CD4-positive, alpha-beta T cell (primary cell): ENCODE measurements around the gene RNF167. TPM values are rescaled to one million over a fixed set of nuclear protein-coding genes. Genes with fewer than 3 reads are reported as not detected.

Source experiments
- ATAC-seq: fragments of 200-7000 bp; cut with Tn5 transposase; one replicate; pipeline ENCODE4 v1.10.0; 2022; ENCODE audit warnings: mild to moderate bottlenecking; ENCODE audit not compliant: poor library complexity
- CTCF ChIA-PET: fragments of 350-600 bp; sonication (Branson Sonifier 250); formaldehyde crosslinking; loops from one replicate; lab custom pipeline; 2021; ENCODE audit warnings: antibody characterized with exemption, inconsistent platforms; lab: Charles Lee
- POLR2A ChIA-PET: fragments of 350-600 bp; sonication (Branson Sonifier 250); formaldehyde crosslinking; loops from one replicate; lab custom pipeline; 2021; ENCODE audit warnings: antibody characterized with exemption, inconsistent platforms; lab: Charles Lee
- DNase-seq, 14 experiments: peaks; one replicate each; pipeline ENCODE4 v3.0.0-alpha.2; 2013 to 2020; ENCODE audit warnings: mixed read lengths in 2 of 14
- H3K27ac ChIP-seq, 2 donors: one replicate each; pipeline versions ENCODE4 v1.5.1 to v1.7.0; 2013; ENCODE audit warnings: low read length in 2 of 2, low read depth in 1 of 2, mild to moderate bottlenecking in 1 of 2
- H3K27me3 ChIP-seq, 2 experiments: 1 replicate in 1 of 2; 2 replicates in 1 of 2; pipeline versions ENCODE4 v1.6.1 to v1.7.0; 2013; ENCODE audit warnings: low read length in 2 of 2, control low read depth in 1 of 2, mild to moderate bottlenecking in 1 of 2, moderate library complexity in 1 of 2; ENCODE audit not compliant: insufficient read depth in 2 of 2, control insufficient read depth in 1 of 2
- H3K36me3 ChIP-seq: one replicate; pipeline ENCODE4 v1.6.1; 2013; ENCODE audit warnings: low read length, control low read depth; ENCODE audit not compliant: insufficient read depth
- H3K4me1 ChIP-seq: one replicate; pipeline ENCODE4 v1.6.1; 2013; ENCODE audit warnings: low read length, control low read depth; ENCODE audit not compliant: insufficient read depth
- H3K4me3 ChIP-seq: one replicate; pipeline ENCODE4 v1.5.1; 2013; ENCODE audit warnings: mild to moderate bottlenecking, low read length, moderate library complexity
- H3K9me3 ChIP-seq, 2 experiments: 1 replicate in 1 of 2; 2 replicates in 1 of 2; pipeline versions ENCODE4 v1.6.1 to v1.7.0; 2013; ENCODE audit warnings: low read length in 2 of 2, mild to moderate bottlenecking in 2 of 2, control low read depth in 1 of 2, moderate library complexity in 1 of 2; ENCODE audit not compliant: control insufficient read depth in 1 of 2, insufficient read depth in 1 of 2
- H3K27ac Mint-ChIP-seq: one replicate; pipeline ENCODE4 v1.8.0; 2020; ENCODE audit warnings: mixed read lengths
- H3K27me3 Mint-ChIP-seq: one replicate; pipeline ENCODE4 v1.8.0; 2021; ENCODE audit warnings: mixed read lengths
- H3K36me3 Mint-ChIP-seq: one replicate; pipeline ENCODE4 v1.8.0; 2021; ENCODE audit warnings: low read depth, mixed read lengths
- H3K4me1 Mint-ChIP-seq: one replicate; pipeline ENCODE4 v1.8.0; 2021; ENCODE audit warnings: low read depth, mixed read lengths
- H3K4me3 Mint-ChIP-seq: one replicate; pipeline ENCODE4 v1.8.0; 2020; ENCODE audit warnings: mild to moderate bottlenecking, mixed read lengths
- H3K9me3 Mint-ChIP-seq: one replicate; pipeline ENCODE4 v1.8.0; 2020; ENCODE audit warnings: mixed read lengths
- CTCF ChIP-seq: fragments of 200-600 bp; IDR thresholded peaks from one replicate; pipeline ENCODE4 v1.8.0; 2022; ENCODE audit warnings: antibody characterized with exemption, mild to moderate bottlenecking
- intact Hi-C, 2 experiments: fragments of 100-400 bp; cut with DNase I in 1 of 2; cut with micrococcal nuclease in 1 of 2; formaldehyde crosslinking; loops; one replicate each; pipeline versions ENCODE4 v1.15.1 to v1.9.0; 2023 to 2025; cut with DNase I, micrococcal nuclease
- total RNA-seq, 174 experiments: library from RNA in 2 of 174; stranded (reverse) in 2 of 174; gene quantifications; one replicate each; pipeline ENCODE4 v1.2.3 and lab custom pipeline; 2021 to 2026

The RNF167 gene
- total RNA-seq, 2 experiments from 2014 or later = 59.3 to 62.8 TPM

- no peak overlapping the region for H3K27ac ChIP-seq
- no peak for TF ChIP-seq CTCF
- Mint-ChIP-seq H3K36me3 (peaks cover 46% of the 10 kb centered on the region), H3K4me3 (peak overlapping the region; percentile 94), H3K27me3 (peaks cover 10% of the 10 kb centered on the region), H3K9me3 (no peaks in the 10 kb centered on the region), H3K4me1 (peaks cover 37% of the 10 kb centered on the region), H3K27ac (peak overlapping the region; percentile 94)
- peak overlapping the region; percentile 81 for H3K4me3 ChIP-seq
- ChIA-PET CTCF (interaction anchor here (0.7 to 2.1 kb wide), 9 partner anchors 10 to 189 kb away, joined by 3 to 11 read pairs (median 4); partner anchors contain the start of genes ARRB2, PFN1, RNF167 and SLC25A11), POLR2A (interaction anchor here (0.6 to 5.9 kb wide), 17 partner anchors 10 to 520 kb away, joined by 3 to 54 read pairs (median 5); partner anchors contain the start of genes ARRB2, CAMTA2, ENO3 and NUP88)
- peaks cover 28% of the 10 kb centered on the region for H3K36me3 ChIP-seq
- ATAC-seq (no peak), DNase-seq (peak in 2 of 14 experiments; percentile 17 to 37)
- H3K9me3 ChIP-seq = peaks cover 0 to 18% of the 10 kb centered on the region in 2 experiments
- intact Hi-C loops = no loop called here
- H3K4me1 ChIP-seq = peaks cover 52% of the 10 kb centered on the region
- no peaks in the 10 kb centered on the region for H3K27me3 ChIP-seq
These were observed 41.1 kb upstream of the RNF167 start for GRCh38 chr17:4898927-4899326.

GRCh38 chr17:4899341-4900230, 40.5 kb upstream of the RNF167 start, which contains the start of gene C17orf107:
Gene C17orf107 (plus strand): TSS chr17:4899536. CDS start chr17:4899763, 227 bp downstream.
- H3K4me3 Mint-ChIP-seq = peak within 1 kb of the TSS; percentile 94
- intact Hi-C loops = loop anchor here (5.0 kb wide), 3 partner anchors 43 to 332 kb away; partner anchors contain the start of genes GLTPD2 (in 1 of the 2), RNF167 (in 1 of the 2), SLC25A11 (in 1 of the 2) and VMO1 (in 1 of the 2)
- Histone ChIP-seq H3K9me3 (peaks cover 0 to 18% of the 10 kb centered on the region in 2 experiments), H3K27ac (peak within 1 kb of the TSS in 1 of 2 donors; percentile 55), H3K36me3 (peaks cover 21% of the 10 kb centered on the region), H3K4me3 (peak within 1 kb of the TSS; percentile 81), H3K27me3 (no peaks in the 10 kb centered on the region), H3K4me1 (peaks cover 52% of the 10 kb centered on the region)
- H3K4me1 Mint-ChIP-seq = peaks cover 37% of the 10 kb centered on the region
- peak; percentile 74 to 97 (median 90) for DNase-seq
- peaks cover 10% of the 10 kb centered on the region for H3K27me3 Mint-ChIP-seq
- peaks cover 42% of the 10 kb centered on the region for H3K36me3 Mint-ChIP-seq
- TF ChIP-seq CTCF = no peak
- H3K9me3 Mint-ChIP-seq = no peaks in the 10 kb centered on the region
- ATAC-seq = peak; percentile 80
- POLR2A ChIA-PET = interaction anchor here (0.6 to 5.9 kb wide), 22 partner anchors 8 to 520 kb away, joined by 3 to 54 read pairs (median 5); partner anchors contain the start of genes ARRB2, CAMTA2, ENO3 and MINK1
- CTCF ChIA-PET = interaction anchor here (0.7 to 2.1 kb wide), 11 partner anchors 9 to 190 kb away, joined by 3 to 11 read pairs (median 3); partner anchors contain the start of genes ARRB2, PFN1, RNF167 and SLC25A11
- H3K27ac Mint-ChIP-seq = peak within 1 kb of the TSS; percentile 94
